OCI-LY3 (cell line): ENCODE results near the gene FOXL1.

Experiments
- H2AFZ ChIP-seq: fragments of 200-600, 300-600 bp; shearing (Covaris generic); 2 replicates; pipeline ENCODE4 v1.6.0; 2014; ENCODE audit warnings: antibody characterized with exemption, low read depth, low read length
- H3K27ac ChIP-seq: fragments of 200-600, 300-600 bp; sonication (generic); 2 replicates; pipeline ENCODE4 v1.5.1; 2014; ENCODE audit warnings: mild to moderate bottlenecking, low read length, moderate library complexity, mixed read lengths
- H3K27me3 ChIP-seq: fragments of 200-600, 300-600 bp; sonication (generic); 2 replicates; pipeline ENCODE4 v1.6.1; 2014; ENCODE audit warnings: low read depth, low read length, mixed read lengths
- H3K36me3 ChIP-seq: fragments of 200-600, 300-600 bp; sonication (generic); replicated peaks from 2 replicates; pipeline ENCODE3; 2014; ENCODE audit warnings: low read depth, low read length, mixed read lengths
- H3K4me1 ChIP-seq: fragments of 300-600, 200-600 bp; sonication (generic); 2 replicates; pipeline ENCODE4 v1.6.1; 2014; ENCODE audit warnings: low read length, mixed read lengths
- H3K4me2 ChIP-seq: fragments of 200-600, 300-600 bp; sonication (generic); 2 replicates; pipeline ENCODE4 v1.6.1; 2014; ENCODE audit warnings: low read length, mixed read lengths
- H3K4me3 ChIP-seq: fragments of 300-600, 200-600 bp; sonication (generic); 2 replicates; pipeline ENCODE4 v1.5.1; 2014; ENCODE audit warnings: antibody characterized with exemption, mild to moderate bottlenecking, low read length, moderate library complexity
- H3K79me2 ChIP-seq: fragments of 300-600, 200-600 bp; shearing (Covaris generic); 2 replicates; pipeline ENCODE4 v1.6.1; 2014; ENCODE audit warnings: mild to moderate bottlenecking, low read length, mixed read lengths
- H3K9ac ChIP-seq: fragments of 300-600, 200-600 bp; shearing (Covaris generic); 2 replicates; pipeline ENCODE4 v1.6.0; 2014; ENCODE audit warnings: mild to moderate bottlenecking, low read length, moderate library complexity
- H3K9me3 ChIP-seq: fragments of 200-600, 300-600 bp; shearing (Covaris generic); 2 replicates; pipeline ENCODE4 v1.6.1; 2014; ENCODE audit warnings: low read length, mixed read lengths; ENCODE audit not compliant: insufficient read depth
- H4K20me1 ChIP-seq: fragments of 200-600, 300-600 bp; sonication (generic); 2 replicates; pipeline ENCODE4 v1.6.1; 2016; ENCODE audit warnings: low read length, mixed read lengths; ENCODE audit not compliant: insufficient read depth
- CTCF ChIP-seq: fragments of 200-600, 300-600 bp; sonication (generic); IDR thresholded peaks from 2 replicates; pipeline ENCODE4 v1.5.1; 2014; ENCODE audit warnings: antibody characterized with exemption, low read length, low read depth
- EZH2phosphoT487 ChIP-seq: fragments of 200-600 bp; shearing (Covaris generic); IDR thresholded peaks from 2 replicates; pipeline ENCODE4 v1.6.1; 2018; ENCODE audit warnings: antibody characterized with exemption, mixed run types, low read depth

The FOXL1 gene

DNA sequence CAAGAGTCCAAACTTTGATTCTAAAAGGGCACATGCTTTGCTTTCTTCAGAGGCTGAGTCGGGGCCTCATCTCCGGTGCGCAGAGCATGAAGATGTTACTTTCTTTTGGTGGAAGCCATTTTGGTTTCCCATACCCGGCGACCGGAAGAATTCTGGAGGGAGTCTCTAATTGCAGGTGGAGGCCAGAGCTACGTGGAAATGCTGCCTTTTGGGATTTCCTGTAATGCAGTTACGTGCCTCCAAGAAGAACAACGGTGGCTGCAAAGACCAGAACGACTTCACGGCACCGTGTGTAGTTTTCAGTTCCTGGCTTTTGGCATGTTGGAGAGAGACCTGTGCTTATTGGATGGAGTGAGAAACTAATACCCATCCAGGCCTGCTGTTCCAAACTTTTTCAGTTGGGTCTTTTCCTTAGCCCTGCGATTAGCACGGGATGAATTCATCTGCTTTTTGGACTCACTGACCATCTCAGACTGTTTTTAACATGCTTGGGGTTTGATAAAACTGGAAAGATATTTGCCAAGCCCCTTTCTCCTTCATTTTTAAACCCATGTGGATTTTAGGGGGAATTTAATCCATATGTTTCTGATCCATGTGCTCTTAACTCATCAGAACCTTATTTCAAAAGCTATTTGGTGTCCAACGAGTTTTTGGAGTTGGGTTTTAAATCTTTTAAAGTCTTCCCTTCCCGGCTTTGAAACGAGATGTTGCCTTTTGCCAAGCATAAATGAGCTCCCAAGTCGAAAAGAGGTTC lies 19.0 kb downstream of the FOXL1 start:
- no peaks in the 10 kb centered on the region for H4K20me1 ChIP-seq
- no peak overlapping the region for H2AFZ ChIP-seq
- H3K36me3 ChIP-seq: no peaks in the 10 kb centered on the region
- H3K4me2 ChIP-seq: no peak overlapping the region
- no peak overlapping the region for H3K9ac ChIP-seq
- H3K4me3 ChIP-seq: no peak overlapping the region
- H3K4me1 ChIP-seq: no peaks in the 10 kb centered on the region
- no peaks in the 10 kb centered on the region for H3K79me2 ChIP-seq
- H3K27me3 ChIP-seq: peaks cover 38% of the 10 kb centered on the region
- no peaks in the 10 kb centered on the region for H3K9me3 ChIP-seq
- no peak for TF ChIP-seq CTCF
- TF ChIP-seq EZH2phosphoT487: no peak
- H3K27ac ChIP-seq: no peak overlapping the region

DNA sequence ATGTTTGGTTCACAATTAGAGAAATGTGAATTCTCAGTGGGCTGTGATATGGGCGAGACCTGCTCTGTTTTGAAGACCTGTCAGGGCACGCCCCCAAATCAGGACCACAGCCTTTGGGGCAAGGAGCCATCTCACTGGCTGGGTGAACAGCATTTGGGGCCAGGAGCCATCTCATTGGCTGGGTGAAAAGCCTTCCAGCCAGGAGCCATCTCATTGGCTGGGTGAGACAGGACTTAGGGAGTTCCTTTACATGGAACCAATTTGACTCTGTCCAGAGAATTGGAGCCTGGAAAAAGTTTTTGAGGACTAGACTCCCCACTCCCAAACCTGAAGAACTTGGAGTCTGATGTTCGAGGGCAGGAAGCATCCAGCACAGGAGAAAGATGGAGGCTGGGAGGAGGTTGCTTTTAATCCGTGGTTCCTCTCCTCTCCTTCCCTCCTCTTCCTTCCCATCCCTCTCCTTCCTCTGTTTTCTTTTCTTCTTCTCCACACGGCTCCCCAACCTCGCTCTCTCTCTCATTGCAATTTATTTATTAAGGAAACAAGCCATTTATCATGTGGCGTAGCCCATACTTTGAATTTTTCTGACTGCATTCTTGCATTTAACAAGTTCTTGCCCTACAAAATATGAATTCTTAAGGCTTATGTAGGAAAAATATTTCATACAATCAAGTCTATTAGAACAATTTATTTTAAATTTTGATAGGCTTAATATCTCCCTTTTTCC lies 19.7 kb downstream of the FOXL1 start:
- no peak overlapping the region for H3K9ac ChIP-seq
- H3K4me1 ChIP-seq: no peaks in the 10 kb centered on the region
- H3K9me3 ChIP-seq: no peaks in the 10 kb centered on the region
- TF ChIP-seq EZH2phosphoT487 (no peak), CTCF (no peak)
- no peaks in the 10 kb centered on the region for H4K20me1 ChIP-seq
- no peak overlapping the region for H3K4me3 ChIP-seq
- peaks cover 34% of the 10 kb centered on the region for H3K27me3 ChIP-seq
- H3K79me2 ChIP-seq: no peaks in the 10 kb centered on the region
- no peaks in the 10 kb centered on the region for H3K36me3 ChIP-seq
- H3K4me2 ChIP-seq: no peak overlapping the region
- H2AFZ ChIP-seq: no peak overlapping the region
- H3K27ac ChIP-seq: no peak overlapping the region

DNA sequence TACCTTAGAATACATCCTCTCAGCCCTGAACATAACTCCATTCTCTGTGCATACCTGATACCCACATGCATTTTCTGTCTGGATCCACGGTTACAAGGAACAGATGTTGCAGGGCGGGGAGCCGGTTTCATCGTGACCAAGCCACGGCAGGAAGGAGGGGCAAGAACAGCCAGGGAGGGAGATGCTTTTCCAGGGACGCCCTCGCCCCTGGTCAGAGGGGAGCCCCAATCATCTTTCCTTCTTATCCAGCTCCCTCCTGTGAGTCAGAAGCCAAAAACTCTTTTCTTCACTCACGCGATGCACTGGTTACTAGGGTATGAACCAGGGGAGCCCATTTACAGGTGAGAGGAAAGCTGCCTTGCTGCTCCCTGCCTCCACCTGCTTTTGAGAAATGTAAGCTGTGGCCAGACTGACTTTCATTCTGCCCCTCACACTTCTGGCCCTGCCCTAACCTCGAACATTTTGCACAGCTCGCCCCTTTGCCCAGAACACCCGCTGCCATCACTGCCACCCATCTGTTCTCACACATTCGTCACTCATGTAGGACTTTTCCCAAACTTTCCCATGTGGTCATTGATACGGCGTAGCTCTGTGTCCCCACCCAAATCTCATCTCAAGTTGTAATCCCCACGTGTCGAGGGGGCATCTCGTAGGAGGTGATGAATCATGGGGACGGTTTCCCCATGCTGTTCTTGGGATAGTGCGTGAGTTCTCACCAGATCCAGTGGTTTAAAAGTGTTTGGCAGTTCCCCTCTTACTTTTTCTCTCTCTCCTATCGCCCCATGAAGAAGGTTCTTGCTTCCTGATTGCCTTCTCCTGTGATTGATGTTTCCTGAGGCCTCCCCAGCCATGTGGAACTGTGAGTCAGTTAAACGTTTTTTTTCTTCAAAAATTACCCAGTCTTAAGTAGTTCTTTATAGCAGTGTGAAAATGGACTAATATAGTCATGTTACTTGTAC lies 20.5 kb downstream of the FOXL1 start:
- no peak for TF ChIP-seq CTCF
- TF ChIP-seq EZH2phosphoT487: no peak
- Histone ChIP-seq H3K36me3 (no peaks in the 10 kb centered on the region), H3K9ac (no peak overlapping the region), H3K27me3 (peaks cover 26% of the 10 kb centered on the region), H3K4me2 (no peak overlapping the region), H3K27ac (no peak overlapping the region), H4K20me1 (no peaks in the 10 kb centered on the region), H3K4me3 (no peak overlapping the region), H3K79me2 (no peaks in the 10 kb centered on the region), H2AFZ (no peak overlapping the region), H3K9me3 (no peaks in the 10 kb centered on the region), H3K4me1 (no peaks in the 10 kb centered on the region)

DNA sequence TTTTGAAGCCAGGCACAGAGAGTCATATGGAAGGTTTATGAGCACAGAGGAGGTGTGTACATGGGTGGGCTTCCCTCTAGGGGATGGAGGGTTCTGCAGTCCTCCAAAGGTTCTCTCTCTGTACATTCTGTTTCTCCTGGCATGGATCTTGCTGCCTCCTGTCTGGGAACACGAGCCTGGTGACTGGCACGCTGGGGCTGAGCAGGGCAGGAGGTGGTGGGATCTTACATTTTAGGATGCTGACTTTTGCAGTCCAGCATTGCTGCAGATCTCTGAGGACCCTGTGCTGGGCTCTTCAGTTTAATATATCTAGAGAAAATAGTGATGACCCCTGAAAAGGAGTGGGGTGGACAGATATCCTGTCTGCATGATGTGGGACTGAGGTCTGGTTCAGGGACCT lies 23.0 kb downstream of the FOXL1 start:
- H3K4me2 ChIP-seq: no peak overlapping the region
- H3K4me3 ChIP-seq: no peak overlapping the region
- TF ChIP-seq EZH2phosphoT487 (no peak), CTCF (no peak)
- H4K20me1 ChIP-seq: no peaks in the 10 kb centered on the region
- H3K4me1 ChIP-seq: no peaks in the 10 kb centered on the region
- H3K9me3 ChIP-seq: no peaks in the 10 kb centered on the region
- H3K27ac ChIP-seq: no peak overlapping the region
- 0 out of 2 replicates have a peak, but pooled peaks cover 5% of the 10 kb centered on the region for H3K27me3 ChIP-seq
- no peak overlapping the region for H3K9ac ChIP-seq
- no peak overlapping the region for H2AFZ ChIP-seq
- no peaks in the 10 kb centered on the region for H3K79me2 ChIP-seq
- no peaks in the 10 kb centered on the region for H3K36me3 ChIP-seq
